ENCODE results near the gene PPP2R2D.
"Not testable (repeated sequence)": the region's sequence is repeated elsewhere in the genome, so short reads cannot be mapped to it uniquely, and the experiment has no call there.

The PPP2R2D gene

GRCh38 chr10:131882590-131883451, 18.0 kb upstream of the PPP2R2D start:
- DNase-seq (ENCODE audit: low read depth, low spot score): no peak
- no peaks in the 10 kb centered on the region for H3K36me3 ChIP-seq (ENCODE audit: insufficient read depth, insufficient read length, low read length)
- no peaks in the 10 kb centered on the region for H3K27me3 ChIP-seq (ENCODE audit: insufficient read depth, insufficient read length)
- no peaks in the 10 kb centered on the region for H3K4me1 ChIP-seq (ENCODE audit: insufficient read depth, insufficient read length)
- peaks cover 3% of the 10 kb centered on the region; the same call in 1 of the 2 replicates for H3K9me3 ChIP-seq (ENCODE audit: insufficient read depth, low read length)
- H3K4me3 ChIP-seq (ENCODE audit: insufficient read length, low read depth): no peak overlapping the region
- no peak overlapping the region for H3K9ac ChIP-seq (ENCODE audit: insufficient read length, low read depth)
- TF ChIP-seq ZNF274 (IDR thresholded peaks at IDR 0.05; ENCODE audit: low read depth, low read length) (no peak), SUZ12 (IDR thresholded peaks at IDR 0.05; ENCODE audit: extremely low read depth, insufficient read depth, insufficient read length) (no peak), YY1 (IDR thresholded peaks at IDR 0.05; ENCODE audit: insufficient read depth, insufficient read length) (no peak)

DNA sequence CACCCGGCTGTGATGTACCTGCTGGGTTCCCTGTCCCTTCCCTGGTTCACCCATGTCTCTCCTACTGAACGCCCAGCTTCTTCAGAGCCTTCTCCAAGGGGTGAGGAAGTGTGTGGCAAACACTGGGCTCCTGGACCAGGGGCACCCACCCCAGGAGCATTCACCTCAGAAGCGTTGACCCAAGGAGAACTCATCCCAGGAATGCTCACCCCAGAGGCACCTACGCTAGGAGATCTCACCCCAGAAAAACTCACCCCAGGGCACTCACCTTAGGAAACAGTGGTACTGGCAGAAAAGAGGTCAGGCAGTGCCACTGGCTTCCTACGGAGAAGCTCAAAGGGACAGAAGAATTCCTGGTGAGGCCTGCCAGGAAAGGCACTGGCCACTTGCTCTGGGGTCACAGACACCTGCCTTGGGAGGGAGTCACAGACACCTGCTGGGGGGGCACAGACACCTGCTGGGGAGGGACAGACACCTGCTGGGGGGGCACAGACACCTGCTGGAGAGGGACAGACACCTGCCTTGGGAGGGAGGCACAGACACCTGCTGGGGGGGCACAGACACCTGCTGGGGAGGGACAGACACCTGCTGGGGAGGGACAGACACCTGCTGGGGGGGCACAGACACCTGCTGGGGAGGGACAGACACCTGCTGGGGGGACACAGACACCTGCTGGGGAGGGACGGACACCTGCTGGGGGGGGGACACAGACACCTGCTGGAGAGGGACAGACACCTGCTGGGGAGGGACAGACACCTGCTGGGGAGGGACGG, 17.0 kb upstream of the PPP2R2D start:
- H3K4me1 ChIP-seq (ENCODE audit: insufficient read depth, insufficient read length); H3K27me3 ChIP-seq (ENCODE audit: insufficient read depth, insufficient read length); DNase-seq (ENCODE audit: low read depth, low spot score); H3K9me3 ChIP-seq (ENCODE audit: insufficient read depth, low read length); H3K9ac ChIP-seq (ENCODE audit: insufficient read length, low read depth); H3K4me3 ChIP-seq (ENCODE audit: insufficient read length, low read depth); H3K36me3 ChIP-seq (ENCODE audit: insufficient read depth, insufficient read length, low read length): not testable (repeated sequence)

DNA sequence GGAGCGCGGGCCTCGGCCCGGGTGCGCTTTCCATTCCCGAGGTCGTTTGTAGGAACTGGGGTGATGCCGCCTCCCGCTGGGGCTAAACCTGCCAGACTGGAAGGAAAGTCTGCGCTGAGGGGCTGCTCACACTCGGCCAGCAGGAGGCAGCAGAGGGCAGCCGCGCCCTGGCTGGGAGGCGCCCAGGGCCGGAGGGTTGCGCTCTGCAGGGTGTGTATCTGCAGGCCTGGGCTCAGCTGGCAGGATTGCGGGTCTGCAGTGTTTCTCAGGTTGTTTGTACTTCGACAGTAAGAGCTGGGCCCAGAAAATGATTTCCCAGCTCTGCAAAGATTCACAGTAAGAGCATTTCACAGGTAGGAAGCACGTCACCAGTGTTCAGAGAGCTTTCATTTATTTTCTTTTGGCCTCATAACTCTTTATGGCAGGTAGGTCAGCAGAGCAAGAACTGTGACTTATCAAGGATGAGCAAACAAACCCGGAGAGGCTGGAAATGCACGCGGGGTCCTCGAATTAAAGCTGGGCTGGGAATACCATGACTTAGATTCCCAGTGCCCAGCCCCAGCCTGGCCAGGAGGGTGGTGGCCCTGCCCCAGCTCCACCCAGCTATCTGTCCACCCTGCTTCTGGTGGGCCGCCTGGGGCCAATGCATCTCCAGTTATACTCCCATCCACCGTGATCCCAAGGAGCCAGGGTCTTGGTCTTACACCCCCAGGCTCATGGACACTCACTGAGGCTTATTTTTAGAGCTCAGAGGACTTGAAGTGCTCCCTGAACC, 15.2 kb upstream of the PPP2R2D start:
- Histone ChIP-seq H3K4me3 (ENCODE audit: insufficient read length, low read depth) (no peak overlapping the region), H3K36me3 (ENCODE audit: insufficient read depth, insufficient read length, low read length) (no peaks in the 10 kb centered on the region), H3K9ac (ENCODE audit: insufficient read length, low read depth) (no peak overlapping the region), H3K9me3 (ENCODE audit: insufficient read depth, low read length) (peaks cover 3% of the 10 kb centered on the region; the same call in 1 of the 2 replicates), H3K4me1 (ENCODE audit: insufficient read depth, insufficient read length) (peaks cover 1% of the 10 kb centered on the region), H3K27me3 (ENCODE audit: insufficient read depth, insufficient read length) (no peaks in the 10 kb centered on the region)
- peak; percentile 33 for DNase-seq (ENCODE audit: low read depth, low spot score)
- TF ChIP-seq ZNF274 (IDR thresholded peaks at IDR 0.05; ENCODE audit: low read depth, low read length) (no peak), SUZ12 (IDR thresholded peaks at IDR 0.05; ENCODE audit: extremely low read depth, insufficient read depth, insufficient read length) (no peak)

DNA sequence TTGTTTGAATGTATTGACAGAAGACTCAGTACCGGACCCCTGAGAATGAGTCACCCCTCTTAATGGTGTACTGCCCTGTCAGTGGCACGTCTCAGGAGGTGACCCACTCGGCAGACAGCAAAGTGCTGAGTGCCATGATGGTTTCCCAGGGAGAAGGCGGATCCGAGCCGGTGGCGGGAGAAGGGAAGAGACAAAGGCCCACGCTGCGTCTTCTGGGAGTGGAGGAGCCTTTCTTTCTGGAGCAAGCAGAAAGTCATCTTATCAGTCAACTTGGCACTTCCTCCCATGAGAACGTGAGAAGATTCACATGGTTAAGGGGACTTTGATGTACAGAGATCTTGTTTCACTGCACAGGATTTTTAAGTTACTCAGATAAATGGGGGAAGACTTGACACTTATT, 14.6 kb upstream of the PPP2R2D start:
- no peak overlapping the region for H3K9ac ChIP-seq (ENCODE audit: insufficient read length, low read depth)
- TF ChIP-seq ZNF274 (IDR thresholded peaks at IDR 0.05; ENCODE audit: low read depth, low read length): no peak
- no peak for TF ChIP-seq YY1 (IDR thresholded peaks at IDR 0.05; ENCODE audit: insufficient read depth, insufficient read length)
- no peak for TF ChIP-seq SUZ12 (IDR thresholded peaks at IDR 0.05; ENCODE audit: extremely low read depth, insufficient read depth, insufficient read length)
- H3K4me3 ChIP-seq (ENCODE audit: insufficient read length, low read depth): no peak overlapping the region
- no peak for DNase-seq (ENCODE audit: low read depth, low spot score)
- no peaks in the 10 kb centered on the region for H3K9me3 ChIP-seq (ENCODE audit: insufficient read depth, low read length)
- no peaks in the 10 kb centered on the region for H3K36me3 ChIP-seq (ENCODE audit: insufficient read depth, insufficient read length, low read length)
- H3K4me1 ChIP-seq (ENCODE audit: insufficient read depth, insufficient read length): peaks cover 6% of the 10 kb centered on the region
- H3K27me3 ChIP-seq (ENCODE audit: insufficient read depth, insufficient read length): no peaks in the 10 kb centered on the region

DNA sequence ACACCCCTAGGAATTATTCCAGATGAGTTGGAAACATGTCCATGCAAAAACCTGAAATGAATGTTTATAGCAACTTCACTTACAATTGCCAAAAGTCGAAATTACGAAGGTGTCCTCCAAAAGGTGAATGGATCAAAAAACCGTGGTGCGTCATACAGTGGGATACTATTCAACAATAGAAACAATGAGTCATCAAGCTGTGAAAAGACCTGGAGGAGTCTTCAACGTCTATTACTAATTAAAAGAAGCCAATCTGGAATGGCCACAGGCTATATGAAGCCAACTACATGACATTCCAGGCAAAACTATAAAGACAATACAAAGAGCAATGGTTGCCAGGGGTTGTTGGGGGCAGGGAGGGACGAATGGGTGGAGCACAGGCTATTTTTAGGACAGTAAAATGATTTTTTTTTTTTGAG, 12.6 kb upstream of the PPP2R2D start:
- no peaks in the 10 kb centered on the region for H3K36me3 ChIP-seq (ENCODE audit: insufficient read depth, insufficient read length, low read length)
- H3K9ac ChIP-seq (ENCODE audit: insufficient read length, low read depth): no peak overlapping the region
- no peak for TF ChIP-seq SUZ12 (IDR thresholded peaks at IDR 0.05; ENCODE audit: extremely low read depth, insufficient read depth, insufficient read length)
- TF ChIP-seq YY1 (IDR thresholded peaks at IDR 0.05; ENCODE audit: insufficient read depth, insufficient read length): no peak
- no peak for TF ChIP-seq ZNF274 (IDR thresholded peaks at IDR 0.05; ENCODE audit: low read depth, low read length)
- no peaks in the 10 kb centered on the region for H3K9me3 ChIP-seq (ENCODE audit: insufficient read depth, low read length)
- peaks cover 9% of the 10 kb centered on the region for H3K4me1 ChIP-seq (ENCODE audit: insufficient read depth, insufficient read length)
- H3K4me3 ChIP-seq (ENCODE audit: insufficient read length, low read depth): no peak overlapping the region
- no peaks in the 10 kb centered on the region for H3K27me3 ChIP-seq (ENCODE audit: insufficient read depth, insufficient read length)
- DNase-seq (ENCODE audit: low read depth, low spot score): no peak

DNA sequence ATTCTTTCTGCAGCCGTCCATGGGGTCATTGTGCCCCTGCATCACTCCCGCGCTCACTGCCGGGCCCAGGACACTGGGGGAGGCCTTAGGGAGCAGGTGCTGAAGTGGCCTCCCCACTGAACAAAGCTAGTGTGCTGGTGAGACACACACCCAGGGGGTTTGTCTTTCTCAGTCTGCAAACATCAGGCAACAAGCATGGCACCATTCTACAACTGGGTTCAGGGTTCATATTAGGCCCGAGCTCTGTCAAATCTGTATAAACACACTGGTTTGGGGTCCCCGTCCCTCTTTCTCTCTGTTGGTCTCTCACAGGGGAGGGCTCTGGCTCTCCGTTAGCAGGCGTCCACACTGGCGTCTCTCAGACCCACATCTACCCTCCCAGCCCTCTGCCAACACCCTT, 11.1 kb upstream of the PPP2R2D start:
- DNase-seq (ENCODE audit: low read depth, low spot score): no peak
- Histone ChIP-seq H3K36me3 (ENCODE audit: insufficient read depth, insufficient read length, low read length) (no peaks in the 10 kb centered on the region), H3K27me3 (ENCODE audit: insufficient read depth, insufficient read length) (no peaks in the 10 kb centered on the region), H3K9me3 (ENCODE audit: insufficient read depth, low read length) (no peaks in the 10 kb centered on the region), H3K4me3 (ENCODE audit: insufficient read length, low read depth) (no peak overlapping the region), H3K4me1 (ENCODE audit: insufficient read depth, insufficient read length) (peaks cover 9% of the 10 kb centered on the region), H3K9ac (ENCODE audit: insufficient read length, low read depth) (no peak overlapping the region)
- TF ChIP-seq ZNF274 (IDR thresholded peaks at IDR 0.05; ENCODE audit: low read depth, low read length) (no peak), YY1 (IDR thresholded peaks at IDR 0.05; ENCODE audit: insufficient read depth, insufficient read length) (no peak), SUZ12 (IDR thresholded peaks at IDR 0.05; ENCODE audit: extremely low read depth, insufficient read depth, insufficient read length) (no peak)

Data from NT2/D1 (cell line).